Epithelial cell of esophagus (primary cell): ENCODE results near the gene KRT13.
A peak's percentile ranks its signal among the peaks of the same experiment; 100 is the strongest.

Experiments used
- DNase-seq: peaks from one replicate; pipeline ENCODE4 v3.0.0; 2010; ENCODE audit warnings: low read depth
- H3K4me3 ChIP-seq: 2 replicates; pipeline ENCODE4 v1.5.1; 2011; ENCODE audit warnings: mild to moderate bottlenecking, low read length, control low read depth
- CTCF ChIP-seq: IDR thresholded peaks from 2 replicates; pipeline ENCODE4 v1.5.1; 2011; ENCODE audit warnings: low read depth, mild to moderate bottlenecking, low read length, control low read depth, inconsistent platforms; ENCODE audit not compliant: insufficient read depth; ENCODE audit errors: missing control alignments

The KRT13 gene

GRCh38 chr17:41537990-41538389 lies 32.6 kb upstream of the KRT13 start:
- TF ChIP-seq CTCF, result no peak
- H3K4me3 ChIP-seq, result no peak overlapping the region
- peak; percentile 80 for DNase-seq

GRCh38 chr17:41537614-41537954 lies 32.2 kb upstream of the KRT13 start:
- H3K4me3 ChIP-seq, result no peak overlapping the region
- no peak for TF ChIP-seq CTCF
- no peak for DNase-seq

- no peak for TF ChIP-seq CTCF
- H3K4me3 ChIP-seq, result no peak overlapping the region
- no peak for DNase-seq
Observed at GRCh38 chr17:41536741-41537613, 31.6 kb upstream of the KRT13 start.

- peak; percentile 50 for DNase-seq
Observed at GRCh38 chr17:41535764-41536481, 30.5 kb upstream of the KRT13 start.

DNA sequence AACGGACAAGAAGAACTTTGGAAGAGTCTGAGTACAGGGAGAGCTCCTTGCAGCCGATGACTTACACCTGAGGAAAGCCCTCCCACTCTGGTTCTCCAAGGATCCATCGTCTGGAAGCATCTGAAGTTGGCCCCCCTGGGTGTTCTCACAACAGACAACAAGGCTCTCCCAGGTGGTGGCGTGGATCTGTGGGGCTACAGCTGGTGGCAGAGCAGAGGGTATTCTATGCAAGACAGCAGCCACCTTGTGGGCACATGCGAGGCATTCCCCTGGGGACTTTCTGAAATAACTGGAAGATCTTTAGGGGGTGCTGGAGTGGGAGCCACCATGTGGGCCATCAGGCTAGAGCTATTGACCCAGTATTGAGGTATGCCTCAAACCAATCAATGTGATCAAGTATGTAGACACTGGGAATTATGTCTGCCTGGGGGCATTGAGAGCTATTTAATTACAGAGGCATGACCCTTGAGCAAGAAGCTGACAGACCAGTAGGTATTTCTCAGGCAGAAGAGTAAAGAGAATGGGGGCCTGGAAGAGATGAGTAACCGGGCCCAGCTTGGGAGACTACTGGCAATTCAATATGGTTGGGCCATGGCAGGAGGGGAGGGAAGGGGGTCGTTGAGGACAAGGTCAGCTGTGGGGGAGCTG lies 29.6 kb upstream of the KRT13 start:
- no peak for DNase-seq
- TF ChIP-seq CTCF, result no peak
- no peak overlapping the region for H3K4me3 ChIP-seq

More at GRCh38 chr17:41535764-41536481, 30.5 kb upstream of the KRT13 start:
- TF ChIP-seq CTCF, result no peak
- H3K4me3 ChIP-seq, result no peak overlapping the region

DNA sequence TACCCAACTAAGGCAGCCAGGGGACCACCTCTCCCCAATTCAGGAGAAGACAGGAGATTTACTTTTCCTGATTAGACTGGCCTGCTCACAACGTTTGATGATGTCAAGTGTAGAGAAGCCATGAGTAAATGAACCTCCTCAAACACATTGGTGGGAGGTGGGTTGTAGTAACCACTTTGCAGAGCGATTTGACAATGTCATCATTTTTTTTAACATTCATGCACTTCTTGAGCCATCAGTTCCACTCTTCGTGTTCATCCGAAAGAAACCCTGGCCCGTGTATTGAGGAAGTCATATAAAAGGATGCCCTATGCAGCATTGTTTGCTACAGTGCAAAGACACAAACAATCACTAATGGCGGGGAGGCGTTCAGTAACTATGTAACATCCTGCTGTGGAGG lies 28.2 kb upstream of the KRT13 start:
- no peak for TF ChIP-seq CTCF
- no peak for DNase-seq
- H3K4me3 ChIP-seq, result no peak overlapping the region
